ENCODE results near the gene HS3ST2. TPM values are rescaled to one million over a fixed set of nuclear protein-coding genes. Genes with fewer than 3 reads are reported as not detected.

Gene HS3ST2
- total and polyA plus RNA-seq, 2 of the 8 experiments (the other 6 are each of a cell fraction or from before 2014, with no cell fraction given), result 1.7 to 3.7 TPM

- TF ChIP-seq SP2 (IDR thresholded peaks at IDR 0.05; ENCODE audit: low read length), result no peak
- no peak for TF ChIP-seq ATF3 (IDR thresholded peaks at IDR 0.05; ENCODE audit: insufficient read depth, low read depth, low read length)
- no peak for TF ChIP-seq CHD1 (IDR thresholded peaks at IDR 0.05; ENCODE audit: low read depth, low read length)
- TF ChIP-seq RNF2 (IDR thresholded peaks at IDR 0.05; ENCODE audit: borderline replicate concordance, low read depth, low read length, missing control alignments, poor library complexity, severe bottlenecking), result no peak
- no peak for TF ChIP-seq HDAC6 (IDR thresholded peaks at IDR 0.05; ENCODE audit: low read depth, low read length)
- no peak for TF ChIP-seq TEAD4 (IDR thresholded peaks at IDR 0.05; ENCODE audit: low read depth, low read length)
- no peak for TF ChIP-seq HDAC2 (IDR thresholded peaks at IDR 0.05; ENCODE audit: borderline replicate concordance in 1 of 2, low read depth in 2 of 2, low read length in 2 of 2)
Measured at GRCh38 chr16:22847690-22848089, 33.7 kb downstream of the HS3ST2 start (continued).
